G401 (cell line): ENCODE measurements around the gene ZDHHC17. TPM values are rescaled to one million over a fixed set of nuclear protein-coding genes. Genes with fewer than 3 reads are reported as not detected.
"Not testable (repeated sequence)": the region's sequence is repeated elsewhere in the genome, so short reads cannot be mapped to it uniquely, and the experiment has no call there.

ENCODE experiments used
- DNase-seq: peaks from one replicate; pipeline ENCODE4 v3.0.0-alpha.2; 2015; ENCODE audit warnings: low spot score
- in situ Hi-C: cut with HindIII; loops from 2 replicates; pipeline ENCODE4 v1.10.0; 2016; ENCODE audit warnings: low sequenced_read_pairs, mixed read lengths
- total RNA-seq: library from RNA; depleted of rRNA; stranded (reverse); fragments of >200 nt; shearing (Covaris generic); gene quantifications from 2 replicates; pipeline ENCODE4 v1.2.3, GENCODE V29; 2014

The ZDHHC17 gene
- total RNA-seq, 1 experiment from 2014 or later = 27.1 TPM

- in situ Hi-C loops = no loop called here
- DNase-seq = no peak
Measured at GRCh38 chr12:76762601-76762980, 1.3 kb upstream of the ZDHHC17 start.

GRCh38 chr12:76764856-76765255, 941 bp downstream of the ZDHHC17 start:
- in situ Hi-C loops = no loop called here
- peak; percentile 61 for DNase-seq

- no peak for DNase-seq
- in situ Hi-C loops = no loop called here
Measured at GRCh38 chr12:76765598-76765997, 1.7 kb downstream of the ZDHHC17 start.

- no peak for DNase-seq
- in situ Hi-C loops = no loop called here
Measured at GRCh38 chr12:76766161-76766560, 2.2 kb downstream of the ZDHHC17 start.

- in situ Hi-C loops = no loop called here
- DNase-seq = no peak
Measured at GRCh38 chr12:76768576-76768975, 4.7 kb downstream of the ZDHHC17 start.

GRCh38 chr12:76777765-76778216, 13.9 kb downstream of the ZDHHC17 start:
- in situ Hi-C loops = no loop called here
- no peak for DNase-seq

GRCh38 chr12:76778364-76778763, 14.4 kb downstream of the ZDHHC17 start:
- in situ Hi-C loops = no loop called here
- DNase-seq = no peak

- in situ Hi-C loops, DNase-seq: not testable (repeated sequence)
Measured at GRCh38 chr12:76779310-76779709, 15.4 kb downstream of the ZDHHC17 start.

- no peak for DNase-seq
- in situ Hi-C loops = no loop called here
Measured at GRCh38 chr12:76781321-76781720, 17.4 kb downstream of the ZDHHC17 start.

GRCh38 chr12:76782526-76782925, 18.6 kb downstream of the ZDHHC17 start:
- in situ Hi-C loops = no loop called here
- no peak for DNase-seq

GRCh38 chr12:76784600-76785051, 20.7 kb downstream of the ZDHHC17 start:
- DNase-seq = peak; percentile 57
- in situ Hi-C loops = no loop called here

GRCh38 chr12:76785407-76785806, 21.5 kb downstream of the ZDHHC17 start:
- DNase-seq = no peak
- in situ Hi-C loops = no loop called here

- in situ Hi-C loops = no loop called here
Measured at GRCh38 chr12:76786986-76787385, 23.1 kb downstream of the ZDHHC17 start.

GRCh38 chr12:76787689-76788088, 23.8 kb downstream of the ZDHHC17 start:
- in situ Hi-C loops = no loop called here
- DNase-seq = no peak

More at GRCh38 chr12:76786986-76787385, 23.1 kb downstream of the ZDHHC17 start:
- DNase-seq = no peak

GRCh38 chr12:76789335-76790050, 25.6 kb downstream of the ZDHHC17 start:
- in situ Hi-C loops = no loop called here
- no peak for DNase-seq

GRCh38 chr12:76790564-76791552, 26.9 kb downstream of the ZDHHC17 start:
- in situ Hi-C loops = no loop called here
- peak; percentile 63 for DNase-seq

GRCh38 chr12:76792828-76793227, 28.9 kb downstream of the ZDHHC17 start:
- DNase-seq = no peak

GRCh38 chr12:76798864-76799263, 34.9 kb downstream of the ZDHHC17 start:
- no peak for DNase-seq
- in situ Hi-C loops = no loop called here

More at GRCh38 chr12:76792828-76793227, 28.9 kb downstream of the ZDHHC17 start:
- in situ Hi-C loops = no loop called here

- in situ Hi-C loops = no loop called here
- no peak for DNase-seq
Measured at GRCh38 chr12:76799362-76799761, 35.4 kb downstream of the ZDHHC17 start.

- in situ Hi-C loops = no loop called here
- DNase-seq = no peak
Measured at GRCh38 chr12:76802060-76802459, 38.1 kb downstream of the ZDHHC17 start.
